Measurements from ENCODE around the gene UTS2B. TPM values are rescaled to one million over a fixed set of nuclear protein-coding genes. Genes with fewer than 3 reads are reported as not detected.

UTS2B gene
- total and polyA plus RNA-seq, 2 of the 4 experiments (the other 2 are of a cell fraction), result 0.72 to 0.79 TPM

- TF ChIP-seq CEBPB (IDR thresholded peaks at IDR 0.05; ENCODE audit: low read depth, low read length) (no peak), CTCF (conservative IDR thresholded peaks at IDR 0.05; ENCODE audit: low read depth, low read length) (no peak), MAZ (IDR thresholded peaks at IDR 0.05; ENCODE audit: borderline replicate concordance, low read depth, low read length) (no peak), MAFK (IDR thresholded peaks at IDR 0.05; ENCODE audit: low read depth, low read length) (no peak), SMC3 (IDR thresholded peaks at IDR 0.05; ENCODE audit: low read depth, low read length) (no peak), NFE2L2 (IDR thresholded peaks at IDR 0.05; ENCODE audit: low read depth, low read length) (no peak), RCOR1 (IDR thresholded peaks at IDR 0.05; ENCODE audit: insufficient replicate concordance, low read length) (no peak), RFX5 (IDR thresholded peaks at IDR 0.05; ENCODE audit: low read depth, low read length) (no peak), RAD21 (IDR thresholded peaks at IDR 0.05; ENCODE audit: low read length) (no peak), POLR2A (IDR thresholded peaks at IDR 0.05; ENCODE audit: low read depth, low read length) (no peak), BHLHE40 (IDR thresholded peaks at IDR 0.05; ENCODE audit: low read depth, low read length) (no peak), MXI1 (IDR thresholded peaks at IDR 0.05; ENCODE audit: borderline replicate concordance, low read depth, low read length) (no peak), CHD1 (IDR thresholded peaks at IDR 0.05; ENCODE audit: low read depth, low read length) (no peak), USF2 (IDR thresholded peaks at IDR 0.05; ENCODE audit: low read depth, low read length) (no peak), FOS (IDR thresholded peaks at IDR 0.05; ENCODE audit: low read depth, low read length) (no peak)
- TF ChIP-seq, protein P1, sequence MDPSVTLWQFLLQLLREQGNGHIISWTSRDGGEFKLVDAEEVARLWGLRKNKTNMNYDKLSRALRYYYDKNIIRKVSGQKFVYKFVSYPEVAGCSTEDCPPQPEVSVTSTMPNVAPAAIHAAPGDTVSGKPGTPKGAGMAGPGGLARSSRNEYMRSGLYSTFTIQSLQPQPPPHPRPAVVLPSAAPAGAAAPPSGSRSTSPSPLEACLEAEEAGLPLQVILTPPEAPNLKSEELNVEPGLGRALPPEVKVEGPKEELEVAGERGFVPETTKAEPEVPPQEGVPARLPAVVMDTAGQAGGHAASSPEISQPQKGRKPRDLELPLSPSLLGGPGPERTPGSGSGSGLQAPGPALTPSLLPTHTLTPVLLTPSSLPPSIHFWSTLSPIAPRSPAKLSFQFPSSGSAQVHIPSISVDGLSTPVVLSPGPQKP (IDR thresholded peaks at IDR 0.05; ENCODE audit: borderline replicate concordance, low read depth, low read length), result no peak
- Histone ChIP-seq H3K14ac (replicated peaks; ENCODE audit: low read depth, low read length) (no peak overlapping the region), H4K20me1 (ENCODE audit: insufficient read depth, low read length) (no peaks in the 10 kb centered on the region), H3K36me3 (ENCODE audit: control insufficient read depth, insufficient read depth, low read length) (no peaks in the 10 kb centered on the region), H2AFZ (replicated peaks; ENCODE audit: low read length, poor library complexity) (no peak overlapping the region), H3K27ac (ENCODE audit: insufficient read depth, low read length) (no peak overlapping the region), H3K9ac (ENCODE audit: low read depth, low read length) (no peak overlapping the region), H2AK5ac (ENCODE audit: low read depth, low read length) (no peak overlapping the region), H2BK120ac (ENCODE audit: low read depth, low read length) (no peak overlapping the region), H3K4me1 (ENCODE audit: control insufficient read depth, insufficient read depth, low read length) (no peaks in the 10 kb centered on the region), H3K9me1 (ENCODE audit: insufficient read depth, low read length) (no peaks in the 10 kb centered on the region), H3K18ac (ENCODE audit: low read depth, low read length) (no peak overlapping the region), H3K79me1 (ENCODE audit: low read depth in 1 of 2, low read length in 2 of 2) (no peaks in the 10 kb centered on the region), H4K8ac (ENCODE audit: low read depth in 2 of 2, low read length in 2 of 2) (no peak overlapping the region), H3K4me3 (ENCODE audit: insufficient read depth, low read depth, low read length) (no peak overlapping the region), H4K91ac (ENCODE audit: insufficient read depth, low read depth, low read length) (no peak overlapping the region), H3K4ac (ENCODE audit: low read depth, low read length) (no peak overlapping the region), H3K27me3 (ENCODE audit: control insufficient read depth, insufficient read depth, low read length) (no peaks in the 10 kb centered on the region), H3K56ac (ENCODE audit: extremely low read depth, insufficient read depth, low read length) (no peak overlapping the region), H3K9me3 (ENCODE audit: control insufficient read depth, insufficient read depth, low read length) (no peaks in the 10 kb centered on the region), H3K23ac (ENCODE audit: low read depth, low read length) (no peak overlapping the region), H2BK5ac (ENCODE audit: low read depth, low read length, poor library complexity, severe bottlenecking) (no peak overlapping the region), H2BK15ac (ENCODE audit: low read depth, low read length) (no peak overlapping the region), H2BK20ac (ENCODE audit: low read depth, low read length) (no peak overlapping the region), H3K4me2 (ENCODE audit: low read depth, low read length) (no peak overlapping the region), H2AK9ac (replicated peaks; ENCODE audit: low read depth, low read length, poor library complexity) (no peak overlapping the region), H4K5ac (ENCODE audit: low read depth, low read length) (no peak overlapping the region)
- in situ Hi-C loops (cut with MboI; ENCODE audit: low sequenced_read_pairs) (no loop called here), dilution Hi-C loops (cut with HindIII; ENCODE audit: low sequenced_read_pairs, unreplicated experiment) (no loop called here), intact Hi-C loops (cut with micrococcal nuclease) (no loop called here)
- no TSS peak for BruUV-seq (replicated peaks)
- POLR2A ChIA-PET (ENCODE audit: unreplicated experiment), result no interaction called here
- no peak for DNase-seq
- CTCF ChIA-PET, result no interaction called here
- no peak for ATAC-seq (ENCODE audit: low read depth)
- no CpG with 5 or more reads among the region's 5 CpGs for WGBS, 2 experiments (ENCODE audit: extremely low coverage in 2 of 2, insufficient read length in 1 of 2)
Measured at GRCh38 chr3:191220908-191221307, 109.4 kb downstream of the UTS2B start.

All from IMR-90 (cell line).